Ectodermal cell (in vitro differentiated cells): Measurements from ENCODE around the gene MTMR11.

ENCODE experiments used
- H3K27ac ChIP-seq: 2 replicates; pipeline ENCODE4 v1.7.0; 2013; ENCODE audit warnings: mild to moderate bottlenecking, low read depth, low read length; ENCODE audit not compliant: insufficient read depth, poor library complexity, severe bottlenecking
- H3K27me3 ChIP-seq: 2 replicates; pipeline ENCODE4 v1.7.0; 2013; ENCODE audit warnings: mild to moderate bottlenecking, low read length; ENCODE audit not compliant: insufficient read depth, control insufficient read depth, poor library complexity, severe bottlenecking
- H3K36me3 ChIP-seq: one replicate; pipeline ENCODE4 v1.7.0; 2013; ENCODE audit warnings: low read length; ENCODE audit not compliant: control insufficient read depth, insufficient read depth
- H3K4me1 ChIP-seq: one replicate; pipeline ENCODE4 v1.7.0; 2013; ENCODE audit warnings: low read length; ENCODE audit not compliant: control insufficient read depth, insufficient read depth
- H3K4me3 ChIP-seq: 2 replicates; pipeline ENCODE4 v1.7.0; 2013; ENCODE audit warnings: low read depth, low read length, control low read depth; ENCODE audit not compliant: insufficient read depth
- H3K9me3 ChIP-seq: 2 replicates; pipeline ENCODE4 v1.7.0; 2013; ENCODE audit warnings: mild to moderate bottlenecking, low read length, moderate library complexity; ENCODE audit not compliant: control insufficient read depth
- WGBS, 2 experiments: methylation state at CpG; one replicate each; pipeline ENCODE4 v1.1.7; 2013; ENCODE audit warnings: missing lambda C conversion rate in 2 of 2; 5-methylcytosine and 5-hydroxymethylcytosine counted together

MTMR11 gene

GRCh38 chr1:149925751-149926150 is 10.9 kb downstream of the MTMR11 start:
- Histone ChIP-seq H3K27me3 (no peaks in the 10 kb centered on the region), H3K4me1 (peaks cover 15% of the 10 kb centered on the region), H3K4me3 (no peak overlapping the region), H3K9me3 (no peaks in the 10 kb centered on the region), H3K36me3 (peaks cover 41% of the 10 kb centered on the region), H3K27ac (no peak overlapping the region)
- 95% methylated on average over 2 of the region's 2 CpGs for WGBS, 2 experiments

DNA sequence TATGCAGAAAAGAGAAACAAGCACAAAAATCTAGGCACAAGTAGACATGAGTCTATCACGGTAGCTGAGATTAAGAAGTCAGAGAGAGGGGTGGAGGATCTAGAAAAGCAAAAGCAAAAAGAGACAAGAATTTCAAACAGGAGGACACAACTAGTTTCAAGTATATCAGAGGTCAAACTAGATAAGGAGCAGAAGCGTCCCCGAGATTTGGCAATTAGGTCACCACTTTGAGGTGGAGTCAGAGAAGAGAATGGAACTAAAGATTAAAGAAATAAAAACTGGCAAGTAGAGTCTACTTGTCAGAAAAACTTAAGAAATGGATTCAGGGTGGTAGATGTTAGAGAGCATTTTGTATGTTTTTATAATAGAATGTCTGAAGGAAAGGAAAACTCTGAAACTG is 11.3 kb downstream of the MTMR11 start:
- no peaks in the 10 kb centered on the region for H3K27me3 ChIP-seq
- no peak overlapping the region for H3K27ac ChIP-seq
- peaks cover 15% of the 10 kb centered on the region for H3K4me1 ChIP-seq
- H3K4me3 ChIP-seq, result no peak overlapping the region
- H3K36me3 ChIP-seq, result peaks cover 41% of the 10 kb centered on the region
- H3K9me3 ChIP-seq, result no peaks in the 10 kb centered on the region
- WGBS, 2 experiments, result 93 to 96% methylated on average over 3 of the region's 3 CpGs

- Histone ChIP-seq H3K9me3 (no peaks in the 10 kb centered on the region), H3K27me3 (no peaks in the 10 kb centered on the region), H3K36me3 (peaks cover 41% of the 10 kb centered on the region), H3K4me3 (no peak overlapping the region), H3K4me1 (peaks cover 15% of the 10 kb centered on the region), H3K27ac (no peak overlapping the region)
- 95 to 96% methylated on average over 10 of the region's 10 CpGs for WGBS, 2 experiments
Observed at GRCh38 chr1:149923626-149924025, 13.1 kb downstream of the MTMR11 start.

GRCh38 chr1:149917571-149918144 is 19.0 kb downstream of the MTMR11 start, which contains the start of gene SV2A:
Gene SV2A (minus strand): TSS chr1:149917844. CDS start chr1:149913840, 4,004 bp downstream.
- no peak within 1 kb of the TSS for H3K27ac ChIP-seq

GRCh38 chr1:149916898-149917252 is 19.8 kb downstream of the MTMR11 start:
- 2 to 3% methylated on average over 10 of the region's 10 CpGs for WGBS, 2 experiments
- Histone ChIP-seq H3K9me3 (no peaks in the 10 kb centered on the region), H3K36me3 (no peaks in the 10 kb centered on the region), H3K4me3 (peak overlapping the region; percentile 59), H3K27me3 (no peaks in the 10 kb centered on the region), H3K4me1 (peaks cover 20% of the 10 kb centered on the region), H3K27ac (no peak overlapping the region)

More at GRCh38 chr1:149917571-149918144, 19.0 kb downstream of the MTMR11 start, which contains the start of gene SV2A:
- H3K9me3 ChIP-seq, result no peaks in the 10 kb centered on the region
- H3K27me3 ChIP-seq, result no peaks in the 10 kb centered on the region
- peaks cover 4% of the 10 kb centered on the region for H3K36me3 ChIP-seq
- peaks cover 20% of the 10 kb centered on the region for H3K4me1 ChIP-seq
- WGBS, 2 experiments, result 1% methylated on average over 18 to 24 of the region's 24 CpGs
- H3K4me3 ChIP-seq, result peak within 1 kb of the TSS; percentile 59

DNA sequence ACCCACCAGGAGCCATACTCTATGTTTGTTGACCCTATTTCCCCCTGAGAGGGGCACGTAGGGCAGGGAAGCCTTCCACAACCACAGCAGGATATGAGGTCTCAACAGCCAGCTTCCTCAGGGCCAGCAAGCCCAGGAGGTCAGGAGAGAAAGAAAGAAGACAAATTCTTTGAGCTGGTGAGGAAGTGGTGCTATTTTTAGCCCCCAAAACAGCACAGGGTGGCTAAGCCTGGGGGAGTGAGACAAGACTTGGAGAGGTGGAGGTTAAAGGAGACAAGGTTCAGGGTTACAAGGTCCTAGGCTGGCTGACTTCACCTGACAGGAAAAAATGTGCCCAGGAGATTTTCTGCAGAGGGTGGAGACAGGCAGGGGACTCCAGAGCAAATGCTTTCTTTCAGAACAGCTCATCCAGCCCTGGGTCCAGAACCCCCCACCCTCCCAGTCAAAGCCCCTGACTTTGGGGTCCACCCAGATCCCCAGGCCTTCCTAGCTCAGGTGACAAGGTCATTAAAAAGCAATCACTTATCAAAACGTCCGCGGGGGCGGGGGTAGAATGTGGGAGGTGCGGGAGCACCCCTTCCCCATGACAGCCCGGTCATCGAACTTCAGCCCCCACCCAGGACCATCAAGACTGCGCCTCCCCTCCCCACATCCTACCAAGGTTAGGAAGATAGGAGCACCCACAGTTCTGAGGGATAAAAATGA is 20.3 kb downstream of the MTMR11 start:
- no peaks in the 10 kb centered on the region for H3K36me3 ChIP-seq
- WGBS, 2 experiments, result 4 to 15% methylated on average over 5 to 9 of the region's 9 CpGs
- peaks cover 20% of the 10 kb centered on the region for H3K4me1 ChIP-seq
- no peaks in the 10 kb centered on the region for H3K27me3 ChIP-seq
- peak overlapping the region; percentile 74 for H3K27ac ChIP-seq
- no peaks in the 10 kb centered on the region for H3K9me3 ChIP-seq
- H3K4me3 ChIP-seq, result peak overlapping the region; percentile 59

GRCh38 chr1:149915429-149916192 is 21.1 kb downstream of the MTMR11 start:
- peaks cover 20% of the 10 kb centered on the region for H3K4me1 ChIP-seq
- H3K27ac ChIP-seq, result peak overlapping the region; percentile 74
- peak overlapping the region; percentile 59 for H3K4me3 ChIP-seq
- H3K9me3 ChIP-seq, result no peaks in the 10 kb centered on the region
- H3K27me3 ChIP-seq, result no peaks in the 10 kb centered on the region
- 68 to 76% methylated on average over 9 to 11 of the region's 11 CpGs for WGBS, 2 experiments
- H3K36me3 ChIP-seq, result peaks cover 7% of the 10 kb centered on the region

- Histone ChIP-seq H3K27me3 (no peaks in the 10 kb centered on the region), H3K27ac (no peak overlapping the region), H3K36me3 (peaks cover 9% of the 10 kb centered on the region), H3K9me3 (no peaks in the 10 kb centered on the region), H3K4me3 (no peak overlapping the region), H3K4me1 (peaks cover 20% of the 10 kb centered on the region)
- 80% methylated on average over 1 of the region's 1 CpG; no CpG with 5 or more reads in 1 of the 2 experiments for WGBS, 2 experiments
Observed at GRCh38 chr1:149914545-149914944, 22.1 kb downstream of the MTMR11 start.

GRCh38 chr1:149906570-149907075 is 30.1 kb downstream of the MTMR11 start:
- H3K36me3 ChIP-seq, result peaks cover 12% of the 10 kb centered on the region

More at GRCh38 chr1:149906570-149907075, 30.1 kb downstream of the MTMR11 start:
- Histone ChIP-seq H3K27ac (no peak overlapping the region), H3K4me1 (no peaks in the 10 kb centered on the region), H3K27me3 (no peaks in the 10 kb centered on the region), H3K4me3 (no peak overlapping the region), H3K9me3 (no peaks in the 10 kb centered on the region)
- WGBS, 2 experiments, result 94 to 95% methylated on average over 9 to 10 of the region's 10 CpGs
